Kidney (tissue), 14 donors: Measurements from ENCODE around the gene SPAAR. TPM values are rescaled to one million over a fixed set of nuclear protein-coding genes. Genes with fewer than 3 reads are reported as not detected.
A peak's percentile ranks its signal among the peaks of the same experiment; 100 is the strongest.

ENCODE experiments used
- DNase-seq, 5 donors: peaks; one replicate each; pipeline ENCODE4 v3.0.0-alpha.2; 2013 to 2020
- FAIRE-seq: peaks from 2 replicates; lab custom pipeline; 2012; peaks lifted over from hg19 to GRCh38; lab: Jason Lieb, UNC
- H3K27ac ChIP-seq, 2 donors: one replicate each; pipeline ENCODE4 v1.7.0; 2013; ENCODE audit warnings: low read depth in 2 of 2, low read length in 2 of 2, inconsistent platforms in 1 of 2
- H3K27me3 ChIP-seq: one replicate; pipeline ENCODE4 v1.7.1; 2013; ENCODE audit warnings: low read length, inconsistent platforms; ENCODE audit not compliant: control insufficient read depth, insufficient read depth
- H3K36me3 ChIP-seq, 3 donors: one replicate each; pipeline versions ENCODE4 v1.7.0 to v1.7.1; 2013; ENCODE audit warnings: low read length in 3 of 3, control low read depth in 1 of 3, inconsistent platforms in 1 of 3; ENCODE audit not compliant: insufficient read depth in 3 of 3, control insufficient read depth in 2 of 3
- H3K4me1 ChIP-seq, 3 donors: one replicate each; pipeline versions ENCODE4 v1.7.0 to v1.7.1; 2013; ENCODE audit warnings: low read length in 3 of 3, inconsistent platforms in 1 of 3, low read depth in 1 of 3; ENCODE audit not compliant: control insufficient read depth in 2 of 3, insufficient read depth in 2 of 3
- H3K4me3 ChIP-seq, 3 donors: one replicate each; pipeline versions ENCODE4 v1.7.0 to v1.8.1; 2013; ENCODE audit warnings: low read length in 3 of 3, control low read depth in 1 of 3, inconsistent platforms in 1 of 3
- H3K9ac ChIP-seq, 3 donors: one replicate each; pipeline versions ENCODE4 v1.7.0 to v1.7.1; 2013; ENCODE audit warnings: low read length in 3 of 3, control low read depth in 1 of 3, inconsistent platforms in 1 of 3
- H3K9me3 ChIP-seq, 3 donors: one replicate each; pipeline versions ENCODE4 v1.7.0 to v1.7.1; 2013; ENCODE audit warnings: low read length in 3 of 3, control low read depth in 1 of 3, inconsistent platforms in 1 of 3; ENCODE audit not compliant: control insufficient read depth in 2 of 3, insufficient read depth in 1 of 3
- intact Hi-C: fragments of 100-400 bp; cut with DNase I; formaldehyde crosslinking; loops from one replicate; pipeline ENCODE4 v1.11.1; 2022
- polyA plus RNA-seq: library from polyadenylated mRNA; stranded (reverse); fragments of 350-450 nt; fragmentation: Illumina TruSeq; extraction: RNeasy Lipid Tissue Mini Kit (QIAGEN cat#74804); gene quantifications from one replicate; pipeline ENCODE4 v1.2.3, GENCODE V29; 2014; ENCODE audit warnings: low read depth, low replicate concordance; ENCODE audit not compliant: insufficient read depth
- total RNA-seq: library from RNA; stranded (reverse); fragmentation: NEBNext Ultra II Directional; extraction: Animal tissue kit (Norgen Biotek cat#: 25700); gene quantifications from one replicate; pipeline ENCODE4 v1.2.1, GENCODE V29; 2021
- TF ChIP-seq, protein P1 (sequence below): IDR thresholded peaks from 3 replicates; pipeline ENCODE4 v1.5.1; 2012; ENCODE audit warnings: mild to moderate bottlenecking, moderate library complexity, borderline replicate concordance; ENCODE audit not compliant: insufficient read depth; ENCODE audit errors: extremely low read depth
- donor health status: control.
- donor health status: control.
- donor health status: control.
- donor health status: control.
- donor health status: control.
- donor health status: DM: yes; HTN: yes; CAD: no.
- donor health status: Normal renal cell carcinoma (clear cell type).

Gene SPAAR
- total and polyA plus RNA-seq, 2 donors from 2014 or later, result 3.2 to 5.3 TPM

DNA sequence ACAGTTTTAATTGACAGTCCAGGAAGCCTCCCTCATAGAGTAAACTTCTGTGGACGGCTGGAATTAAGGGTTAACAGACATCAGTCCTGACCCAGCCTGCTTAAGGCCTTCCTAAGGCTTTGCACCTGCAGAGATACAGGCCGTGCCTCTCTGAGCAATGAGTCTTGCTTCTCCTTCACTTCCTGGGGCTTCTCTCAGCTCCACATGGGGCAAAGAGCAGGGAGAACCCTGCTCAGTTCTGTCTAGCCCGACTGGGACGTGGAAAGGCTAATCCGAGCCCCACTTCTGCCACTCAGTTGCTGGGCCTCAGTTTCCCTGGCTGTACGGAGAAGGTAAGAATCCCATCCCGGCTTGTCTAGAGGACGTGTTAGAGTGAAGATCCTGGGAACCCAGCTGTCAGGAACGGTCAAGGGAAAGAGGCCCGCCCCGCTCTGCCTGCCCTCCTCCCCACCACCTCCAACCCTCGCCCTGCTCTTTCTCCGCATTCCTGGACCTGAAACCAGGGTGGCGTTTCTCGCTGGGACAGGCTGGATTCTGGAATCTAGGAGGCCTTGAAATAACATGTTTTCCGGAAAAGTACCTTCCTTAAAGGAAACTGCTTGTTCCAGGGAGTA lies 6.5 kb downstream of the SPAAR start:
- intact Hi-C loops, result no loop called here
- FAIRE-seq (no peak), DNase-seq (peak in 1 of 5 donors; percentile 61)
- H3K4me1 ChIP-seq, result peaks cover 0 to 34% (median 22%) of the 10 kb centered on the region in 3 donors
- peaks cover 0 to 4% (median 0%) of the 10 kb centered on the region in 3 donors for H3K9me3 ChIP-seq
- peaks cover 0 to 4% (median 0%) of the 10 kb centered on the region in 3 donors for H3K36me3 ChIP-seq
- no peak overlapping the region for H3K4me3 ChIP-seq
- H3K27me3 ChIP-seq, result no peaks in the 10 kb centered on the region
- H3K27ac ChIP-seq, result peak overlapping the region; percentile 51 to 79
- TF ChIP-seq, protein P1, sequence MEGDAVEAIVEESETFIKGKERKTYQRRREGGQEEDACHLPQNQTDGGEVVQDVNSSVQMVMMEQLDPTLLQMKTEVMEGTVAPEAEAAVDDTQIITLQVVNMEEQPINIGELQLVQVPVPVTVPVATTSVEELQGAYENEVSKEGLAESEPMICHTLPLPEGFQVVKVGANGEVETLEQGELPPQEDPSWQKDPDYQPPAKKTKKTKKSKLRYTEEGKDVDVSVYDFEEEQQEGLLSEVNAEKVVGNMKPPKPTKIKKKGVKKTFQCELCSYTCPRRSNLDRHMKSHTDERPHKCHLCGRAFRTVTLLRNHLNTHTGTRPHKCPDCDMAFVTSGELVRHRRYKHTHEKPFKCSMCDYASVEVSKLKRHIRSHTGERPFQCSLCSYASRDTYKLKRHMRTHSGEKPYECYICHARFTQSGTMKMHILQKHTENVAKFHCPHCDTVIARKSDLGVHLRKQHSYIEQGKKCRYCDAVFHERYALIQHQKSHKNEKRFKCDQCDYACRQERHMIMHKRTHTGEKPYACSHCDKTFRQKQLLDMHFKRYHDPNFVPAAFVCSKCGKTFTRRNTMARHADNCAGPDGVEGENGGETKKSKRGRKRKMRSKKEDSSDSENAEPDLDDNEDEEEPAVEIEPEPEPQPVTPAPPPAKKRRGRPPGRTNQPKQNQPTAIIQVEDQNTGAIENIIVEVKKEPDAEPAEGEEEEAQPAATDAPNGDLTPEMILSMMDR, result no peak
- peak overlapping the region in 1 of 3 donors; percentile 6 for H3K9ac ChIP-seq

DNA sequence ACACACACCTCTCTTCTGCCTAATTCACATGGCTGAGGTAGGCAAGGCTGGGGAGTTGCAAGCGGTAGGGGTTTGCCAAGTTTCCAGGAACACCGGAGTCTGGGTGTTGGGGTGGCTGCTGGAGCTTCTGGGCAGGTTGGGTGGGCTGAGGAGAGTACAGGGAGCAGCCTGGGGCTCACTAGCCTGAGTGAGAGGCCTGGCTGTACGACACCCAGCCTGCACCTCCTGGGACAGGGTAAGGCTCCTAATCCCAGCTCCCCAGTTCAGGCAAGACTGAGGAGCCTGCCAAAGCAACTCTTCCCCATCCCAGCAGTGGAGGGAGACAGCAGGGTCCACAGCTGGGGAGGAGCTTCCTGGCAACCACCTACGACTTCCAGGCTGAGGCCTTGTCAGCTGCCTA lies 8.0 kb downstream of the SPAAR start:
- peaks cover 0 to 4% (median 0%) of the 10 kb centered on the region in 3 donors for H3K36me3 ChIP-seq
- peak overlapping the region in 1 of 2 donors; percentile 63 for H3K27ac ChIP-seq
- H3K4me1 ChIP-seq, result peaks cover 0 to 32% (median 26%) of the 10 kb centered on the region in 3 donors
- no peak for FAIRE-seq
- no peak overlapping the region for H3K9ac ChIP-seq
- TF ChIP-seq, protein P1, result no peak
- intact Hi-C loops, result no loop called here
- no peaks in the 10 kb centered on the region for H3K27me3 ChIP-seq
- H3K4me3 ChIP-seq, result no peak overlapping the region
- no peak for DNase-seq
- peaks cover 0 to 4% (median 0%) of the 10 kb centered on the region in 3 donors for H3K9me3 ChIP-seq

DNA sequence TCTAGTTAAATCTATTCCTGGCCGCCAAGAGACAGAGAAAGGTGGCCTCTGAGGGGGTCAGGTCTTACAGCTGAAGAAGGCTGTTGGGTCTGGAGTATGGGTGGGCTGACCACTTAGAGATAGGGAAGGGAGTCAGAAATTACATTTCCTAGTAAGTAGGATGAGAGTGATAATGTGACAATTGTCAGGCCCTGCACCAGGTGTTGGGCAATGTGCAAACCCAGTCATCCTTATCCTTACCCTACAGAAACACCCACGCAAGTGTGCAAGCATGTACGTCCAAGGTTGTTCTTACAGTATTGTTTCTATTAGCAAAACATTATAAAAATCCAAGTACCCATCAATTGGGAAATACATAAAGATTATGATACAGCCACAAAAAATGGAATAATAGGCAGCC lies 9.5 kb downstream of the SPAAR start:
- FAIRE-seq, result no peak
- H3K27ac ChIP-seq, result peak overlapping the region; percentile 37 to 61
- DNase-seq, result no peak
- intact Hi-C loops, result no loop called here
- H3K27me3 ChIP-seq, result no peaks in the 10 kb centered on the region
- no peak overlapping the region for H3K9ac ChIP-seq
- no peak overlapping the region for H3K4me3 ChIP-seq
- TF ChIP-seq, protein P1, result no peak
- H3K36me3 ChIP-seq, result peaks cover 0 to 2% (median 0%) of the 10 kb centered on the region in 3 donors
- peaks cover 4 to 37% (median 30%) of the 10 kb centered on the region in 3 donors for H3K4me1 ChIP-seq
- peaks cover 0 to 2% (median 0%) of the 10 kb centered on the region in 3 donors for H3K9me3 ChIP-seq
